CD4-positive, alpha-beta memory T cell (primary cell): ENCODE measurements around the gene SETBP1. TPM values are rescaled to one million over a fixed set of nuclear protein-coding genes. Genes with fewer than 3 reads are reported as not detected.

Source experiments
- CTCF ChIA-PET: fragments of 350-600 bp; sonication (Branson Sonifier 250); formaldehyde crosslinking; loops from one replicate; lab custom pipeline; 2021; ENCODE audit warnings: inconsistent platforms; ENCODE audit not compliant: partially characterized antibody; lab: Charles Lee
- POLR2A ChIA-PET: fragments of 350-600 bp; sonication (Branson Sonifier 250); formaldehyde crosslinking; loops from one replicate; lab custom pipeline; 2021; ENCODE audit not compliant: partially characterized antibody; lab: Charles Lee
- DNase-seq, 5 donors: peaks; one replicate each; pipeline versions ENCODE4 v3.0.0 to v3.0.0-alpha.2; 2020 to 2022; ENCODE audit warnings: mixed read lengths in 1 of 5
- H3K27ac ChIP-seq: one replicate; pipeline ENCODE4 v1.7.0; 2013; ENCODE audit warnings: low read depth, low read length
- H3K27me3 ChIP-seq: 2 replicates; pipeline ENCODE4 v1.7.0; 2013; ENCODE audit warnings: mild to moderate bottlenecking, low read length, moderate library complexity; ENCODE audit not compliant: insufficient read depth
- H3K36me3 ChIP-seq: 2 replicates; pipeline ENCODE4 v1.7.0; 2013; ENCODE audit warnings: mild to moderate bottlenecking, low read length, moderate library complexity; ENCODE audit not compliant: insufficient read depth
- H3K4me1 ChIP-seq: 2 replicates; pipeline ENCODE4 v1.7.0; 2013; ENCODE audit warnings: mild to moderate bottlenecking, low read length, moderate library complexity; ENCODE audit not compliant: insufficient read depth
- H3K4me3 ChIP-seq, 2 donors: one replicate each; pipeline ENCODE4 v1.7.0; 2013; ENCODE audit warnings: low read length in 2 of 2, mild to moderate bottlenecking in 1 of 2
- H3K9me3 ChIP-seq, 2 donors: one replicate each; pipeline ENCODE4 v1.7.0; 2013; ENCODE audit warnings: low read length in 2 of 2, control low read depth in 1 of 2; ENCODE audit not compliant: control insufficient read depth in 1 of 2
- H3K27ac Mint-ChIP-seq, 7 donors: one replicate each; pipeline ENCODE4 v1.8.0; 2020 to 2021; ENCODE audit warnings: mixed read lengths in 7 of 7, mild to moderate bottlenecking in 6 of 7, inconsistent platforms in 3 of 7, moderate library complexity in 3 of 7
- H3K27me3 Mint-ChIP-seq, 2 donors: one replicate each; pipeline ENCODE4 v1.8.0; 2020 to 2021; ENCODE audit warnings: mixed read lengths in 2 of 2
- H3K36me3 Mint-ChIP-seq, 2 donors: one replicate each; pipeline ENCODE4 v1.8.0; 2020 to 2021; ENCODE audit warnings: mixed read lengths in 2 of 2, inconsistent platforms in 1 of 2, mild to moderate bottlenecking in 1 of 2
- H3K4me1 Mint-ChIP-seq, 4 donors: one replicate each; pipeline ENCODE4 v1.8.0; 2020 to 2021; ENCODE audit warnings: mixed read lengths in 4 of 4, mild to moderate bottlenecking in 1 of 4
- H3K4me3 Mint-ChIP-seq, 8 donors: one replicate each; pipeline ENCODE4 v1.8.0; 2020 to 2021; ENCODE audit warnings: mixed read lengths in 8 of 8, mild to moderate bottlenecking in 7 of 8, moderate library complexity in 6 of 8, inconsistent platforms in 3 of 8
- H3K9me3 Mint-ChIP-seq, 8 donors: one replicate each; pipeline ENCODE4 v1.8.0; 2020 to 2021; ENCODE audit warnings: mixed read lengths in 8 of 8, mild to moderate bottlenecking in 5 of 8, inconsistent platforms in 3 of 8, moderate library complexity in 1 of 8
- intact Hi-C: fragments of 100-400 bp; cut with micrococcal nuclease; formaldehyde crosslinking; loops from one replicate; pipeline ENCODE4 v1.15.1; 2023
- microRNA-seq: library from miRNA; unstranded; fragments of <30 nt; microRNA quantifications from one replicate; pipeline ENCODE4 v1.2.0, GENCODE V29; 2021; ENCODE audit warnings: borderline replicate concordance, borderline number of aligned reads, borderline microRNAs expressed, mixed read lengths
- polyA plus RNA-seq, 2 donors: library from polyadenylated mRNA; unstranded; fragments of 300-500 nt; fragmentation: Illumina TruSeq; gene quantifications; one replicate each; pipeline ENCODE4 v1.2.3, GENCODE V29; 2021
- total RNA-seq, 2 experiments: library from RNA; stranded (reverse); gene quantifications; one replicate each; pipeline ENCODE4 v1.2.3, GENCODE V29; 2021

Gene SETBP1
- total and polyA plus RNA-seq, 4 experiments from 2014 or later: 0.03 to 0.21 (median 0.09) TPM; not detected in 1

- H3K27me3 Mint-ChIP-seq: peaks cover 5 to 7% of the 10 kb centered on the region in 2 donors
- DNase-seq: no peak
- POLR2A ChIA-PET: no interaction called here
- Histone ChIP-seq H3K4me3 (no peak overlapping the region), H3K27me3 (no peaks in the 10 kb centered on the region), H3K36me3 (no peaks in the 10 kb centered on the region), H3K9me3 (no peaks in the 10 kb centered on the region), H3K27ac (no peak overlapping the region), H3K4me1 (no peaks in the 10 kb centered on the region)
- H3K4me1 Mint-ChIP-seq: no peaks in the 10 kb centered on the region
- no peaks in the 10 kb centered on the region for H3K36me3 Mint-ChIP-seq
- no peak overlapping the region for H3K4me3 Mint-ChIP-seq
- H3K27ac Mint-ChIP-seq: no peak overlapping the region
- intact Hi-C loops: no loop called here
- CTCF ChIA-PET: no interaction called here
- H3K9me3 Mint-ChIP-seq: no peaks in the 10 kb centered on the region
Measured at GRCh38 chr18:45116116-45116515, 435.4 kb downstream of the SETBP1 start.

Small RNA genes lying within 50 kb of the gene (microRNA-seq; reads per million reads assigned to microRNA genes)
- gene MIR4319: not detected
